Neural cell (in vitro differentiated cells): Measurements from ENCODE around the gene SLITRK5. TPM values are rescaled to one million over a fixed set of nuclear protein-coding genes. Genes with fewer than 3 reads are reported as not detected.
A peak's percentile ranks its signal among the peaks of the same experiment; 100 is the strongest.

Experiments used
- H2AFZ ChIP-seq: fragments of 200-600, 300-800 bp; sonication (generic), shearing (Covaris generic); 2 replicates; pipeline ENCODE4 v1.6.0; 2014; ENCODE audit warnings: low read depth, mild to moderate bottlenecking, antibody characterized with exemption, low read length, moderate library complexity
- H3F3A ChIP-seq: fragments of 200-600 bp; shearing (Covaris generic); 2 replicates; pipeline ENCODE4 v1.6.1; 2016; ENCODE audit warnings: mild to moderate bottlenecking, moderate library complexity, mixed read lengths, antibody characterized with exemption, low read length; ENCODE audit not compliant: insufficient read depth, poor library complexity, severe bottlenecking
- H3K27ac ChIP-seq: fragments of 200-600, 300-800 bp; sonication (generic), shearing (Covaris generic); 2 replicates; pipeline ENCODE4 v1.5.1; 2014; ENCODE audit warnings: mild to moderate bottlenecking, low read length, moderate library complexity
- H3K27me3 ChIP-seq: fragments of 300-800, 200-600 bp; sonication (generic), shearing (Covaris generic); 2 replicates; pipeline ENCODE4 v1.6.0; 2014; ENCODE audit warnings: mild to moderate bottlenecking, low read depth, low read length, moderate library complexity; ENCODE audit not compliant: insufficient read depth
- H3K36me3 ChIP-seq: fragments of 300-800, 200-600 bp; sonication (generic), shearing (Covaris generic); 2 replicates; pipeline ENCODE4 v1.5.1; 2014; ENCODE audit warnings: mild to moderate bottlenecking, antibody characterized with exemption, low read length, moderate library complexity; ENCODE audit not compliant: insufficient read depth
- H3K4me2 ChIP-seq: fragments of 300-800, 200-600 bp; sonication (generic), shearing (Covaris generic); 2 replicates; pipeline ENCODE4 v1.6.0; 2014; ENCODE audit warnings: mild to moderate bottlenecking, low read length
- H3K4me3 ChIP-seq: fragments of 300-800, 200-600 bp; sonication (generic), shearing (Covaris generic); 2 replicates; pipeline ENCODE4 v1.5.1; 2014; ENCODE audit warnings: mild to moderate bottlenecking, low read length, moderate library complexity
- H3K79me2 ChIP-seq: fragments of 200-600 bp; shearing (Covaris generic); replicated peaks from 2 replicates; pipeline ENCODE4 v1.6.0; 2014; ENCODE audit warnings: mild to moderate bottlenecking, low read length, moderate library complexity; ENCODE audit not compliant: insufficient read depth
- H3K9ac ChIP-seq: fragments of 300-800, 200-600 bp; sonication (generic), shearing (Covaris generic); 2 replicates; pipeline ENCODE4 v1.6.1; 2016; ENCODE audit warnings: mild to moderate bottlenecking, low read length, mixed read lengths
- H3K9me2 ChIP-seq: fragments of 200-600 bp; shearing (Covaris generic); 2 replicates; pipeline ENCODE4 v1.6.1; 2016; ENCODE audit warnings: mild to moderate bottlenecking, low read length, mixed read lengths; ENCODE audit not compliant: insufficient read depth
- H3K9me3 ChIP-seq: fragments of 200-600, 300-800 bp; sonication (generic), shearing (Covaris generic); 2 replicates; pipeline ENCODE4 v1.6.1; 2016; ENCODE audit warnings: mild to moderate bottlenecking, mixed run types, low read length, moderate library complexity, mixed read lengths
- H4K20me1 ChIP-seq: fragments of 200-600 bp; shearing (Covaris generic); 2 replicates; pipeline ENCODE4 v1.6.1; 2016; ENCODE audit warnings: mild to moderate bottlenecking, mixed run types; ENCODE audit not compliant: insufficient read depth
- EP300 ChIP-seq: fragments of 450-650 bp; conservative IDR thresholded peaks from 2 replicates; pipeline ENCODE4 v1.6.1; 2014; ENCODE audit warnings: antibody characterized with exemption, mild to moderate bottlenecking, moderate library complexity; ENCODE audit not compliant: poor library complexity, severe bottlenecking
- EZH2 ChIP-seq: fragments of 200-600, 300-800 bp; shearing (Covaris generic), sonication (generic); IDR thresholded peaks from 2 replicates; pipeline ENCODE4 v1.6.1; 2014; ENCODE audit warnings: antibody characterized with exemption, low read length, borderline replicate concordance, mild to moderate bottlenecking; ENCODE audit not compliant: insufficient read depth, poor library complexity, severe bottlenecking
- MXI1 ChIP-seq: fragments of 450-650 bp; conservative IDR thresholded peaks from 2 replicates; pipeline ENCODE4 v1.6.1; 2014; ENCODE audit warnings: antibody characterized with exemption, mild to moderate bottlenecking; ENCODE audit not compliant: poor library complexity, severe bottlenecking
- POLR2AphosphoS5 ChIP-seq: IDR thresholded peaks from 2 replicates; pipeline ENCODE4 v1.6.1; 2012
- RAD21 ChIP-seq: fragments of 450-650 bp; conservative IDR thresholded peaks from 2 replicates; pipeline ENCODE4 v1.6.1; 2014; ENCODE audit warnings: antibody characterized with exemption, mild to moderate bottlenecking, moderate library complexity
- SMC3 ChIP-seq: fragments of 450-650 bp; conservative IDR thresholded peaks from 2 replicates; pipeline ENCODE4 v1.6.1; 2014; ENCODE audit warnings: antibody characterized with exemption, mild to moderate bottlenecking, moderate library complexity; ENCODE audit not compliant: poor library complexity
- TAF1 ChIP-seq: IDR thresholded peaks from 2 replicates; pipeline ENCODE4 v1.6.1; 2012; ENCODE audit warnings: low read depth
- polyA plus RNA-seq: library from polyadenylated mRNA; depleted of rRNA; stranded (reverse); fragments of >200 nt; gene quantifications from 2 replicates; pipeline ENCODE4 v1.2.3, GENCODE V29; 2014
- TF ChIP-seq, protein P1 (sequence below): IDR thresholded peaks from 2 replicates; pipeline ENCODE4 v1.6.1; 2012; ENCODE audit warnings: borderline replicate concordance
- TF ChIP-seq, protein P2 (sequence below): fragments of 450-650 bp; IDR thresholded peaks from 2 replicates; pipeline ENCODE4 v1.5.1; 2014; ENCODE audit warnings: antibody characterized with exemption, mild to moderate bottlenecking, moderate library complexity; ENCODE audit not compliant: poor library complexity, severe bottlenecking

SLITRK5 gene
- polyA plus RNA-seq, 1 donor from 2014 or later: 4.3 TPM

DNA sequence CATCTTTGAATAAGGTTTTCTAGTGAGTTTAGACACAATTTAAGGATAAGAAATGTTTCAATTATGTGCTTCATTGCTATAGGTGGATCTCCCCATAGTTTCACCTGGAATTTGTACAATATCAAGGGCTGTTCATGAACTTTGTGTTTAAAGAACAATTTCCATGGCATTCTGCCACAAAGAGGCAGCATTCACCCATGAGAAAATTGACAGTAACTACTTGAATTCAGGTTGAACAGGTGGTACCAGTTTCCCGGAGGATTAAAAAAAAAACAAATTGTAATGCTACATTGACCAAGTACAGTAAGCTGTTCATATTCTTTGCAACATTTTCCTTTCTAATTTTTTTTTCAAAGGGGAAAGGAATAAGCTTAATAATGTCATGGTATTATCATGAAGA, 9.1 kb downstream of the SLITRK5 start:
- H3K36me3 ChIP-seq: peaks cover 15% of the 10 kb centered on the region
- no peak overlapping the region for H3K27ac ChIP-seq
- no peak overlapping the region for H3K9ac ChIP-seq
- TF ChIP-seq, protein P1, sequence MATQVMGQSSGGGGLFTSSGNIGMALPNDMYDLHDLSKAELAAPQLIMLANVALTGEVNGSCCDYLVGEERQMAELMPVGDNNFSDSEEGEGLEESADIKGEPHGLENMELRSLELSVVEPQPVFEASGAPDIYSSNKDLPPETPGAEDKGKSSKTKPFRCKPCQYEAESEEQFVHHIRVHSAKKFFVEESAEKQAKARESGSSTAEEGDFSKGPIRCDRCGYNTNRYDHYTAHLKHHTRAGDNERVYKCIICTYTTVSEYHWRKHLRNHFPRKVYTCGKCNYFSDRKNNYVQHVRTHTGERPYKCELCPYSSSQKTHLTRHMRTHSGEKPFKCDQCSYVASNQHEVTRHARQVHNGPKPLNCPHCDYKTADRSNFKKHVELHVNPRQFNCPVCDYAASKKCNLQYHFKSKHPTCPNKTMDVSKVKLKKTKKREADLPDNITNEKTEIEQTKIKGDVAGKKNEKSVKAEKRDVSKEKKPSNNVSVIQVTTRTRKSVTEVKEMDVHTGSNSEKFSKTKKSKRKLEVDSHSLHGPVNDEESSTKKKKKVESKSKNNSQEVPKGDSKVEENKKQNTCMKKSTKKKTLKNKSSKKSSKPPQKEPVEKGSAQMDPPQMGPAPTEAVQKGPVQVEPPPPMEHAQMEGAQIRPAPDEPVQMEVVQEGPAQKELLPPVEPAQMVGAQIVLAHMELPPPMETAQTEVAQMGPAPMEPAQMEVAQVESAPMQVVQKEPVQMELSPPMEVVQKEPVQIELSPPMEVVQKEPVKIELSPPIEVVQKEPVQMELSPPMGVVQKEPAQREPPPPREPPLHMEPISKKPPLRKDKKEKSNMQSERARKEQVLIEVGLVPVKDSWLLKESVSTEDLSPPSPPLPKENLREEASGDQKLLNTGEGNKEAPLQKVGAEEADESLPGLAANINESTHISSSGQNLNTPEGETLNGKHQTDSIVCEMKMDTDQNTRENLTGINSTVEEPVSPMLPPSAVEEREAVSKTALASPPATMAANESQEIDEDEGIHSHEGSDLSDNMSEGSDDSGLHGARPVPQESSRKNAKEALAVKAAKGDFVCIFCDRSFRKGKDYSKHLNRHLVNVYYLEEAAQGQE: no peak
- TF ChIP-seq RAD21 (peak; percentile 91), POLR2AphosphoS5 (no peak), EP300 (no peak), SMC3 (peak; percentile 91), MXI1 (no peak)
- TF ChIP-seq, protein P2, sequence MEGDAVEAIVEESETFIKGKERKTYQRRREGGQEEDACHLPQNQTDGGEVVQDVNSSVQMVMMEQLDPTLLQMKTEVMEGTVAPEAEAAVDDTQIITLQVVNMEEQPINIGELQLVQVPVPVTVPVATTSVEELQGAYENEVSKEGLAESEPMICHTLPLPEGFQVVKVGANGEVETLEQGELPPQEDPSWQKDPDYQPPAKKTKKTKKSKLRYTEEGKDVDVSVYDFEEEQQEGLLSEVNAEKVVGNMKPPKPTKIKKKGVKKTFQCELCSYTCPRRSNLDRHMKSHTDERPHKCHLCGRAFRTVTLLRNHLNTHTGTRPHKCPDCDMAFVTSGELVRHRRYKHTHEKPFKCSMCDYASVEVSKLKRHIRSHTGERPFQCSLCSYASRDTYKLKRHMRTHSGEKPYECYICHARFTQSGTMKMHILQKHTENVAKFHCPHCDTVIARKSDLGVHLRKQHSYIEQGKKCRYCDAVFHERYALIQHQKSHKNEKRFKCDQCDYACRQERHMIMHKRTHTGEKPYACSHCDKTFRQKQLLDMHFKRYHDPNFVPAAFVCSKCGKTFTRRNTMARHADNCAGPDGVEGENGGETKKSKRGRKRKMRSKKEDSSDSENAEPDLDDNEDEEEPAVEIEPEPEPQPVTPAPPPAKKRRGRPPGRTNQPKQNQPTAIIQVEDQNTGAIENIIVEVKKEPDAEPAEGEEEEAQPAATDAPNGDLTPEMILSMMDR: peak; percentile 85
- H3K9me2 ChIP-seq: no peaks in the 10 kb centered on the region
- H3K4me2 ChIP-seq: no peak overlapping the region
- H4K20me1 ChIP-seq: no peaks in the 10 kb centered on the region
- peaks cover 3% of the 10 kb centered on the region for H3K79me2 ChIP-seq
- no peak overlapping the region for H3K4me3 ChIP-seq
- H2AFZ ChIP-seq: no peak overlapping the region
- H3K9me3 ChIP-seq: peaks cover 11% of the 10 kb centered on the region
- peaks cover 31% of the 10 kb centered on the region for H3K27me3 ChIP-seq
- H3F3A ChIP-seq: no peaks in the 10 kb centered on the region

- no peaks in the 10 kb centered on the region for H3K79me2 ChIP-seq
- H3K4me2 ChIP-seq: no peak overlapping the region
- no peaks in the 10 kb centered on the region for H3K9me2 ChIP-seq
- H2AFZ ChIP-seq: no peak overlapping the region
- no peak overlapping the region for H3K27ac ChIP-seq
- H3K9ac ChIP-seq: no peak overlapping the region
- no peaks in the 10 kb centered on the region for H3K36me3 ChIP-seq
- no peaks in the 10 kb centered on the region for H3K27me3 ChIP-seq
- no peaks in the 10 kb centered on the region for H3F3A ChIP-seq
- TF ChIP-seq, protein P2: no peak
- TF ChIP-seq SMC3 (no peak), EZH2 (no peak), POLR2AphosphoS5 (no peak), MXI1 (no peak), RAD21 (no peak), TAF1 (no peak), EP300 (no peak)
- TF ChIP-seq, protein P1: no peak
- H3K9me3 ChIP-seq: no peaks in the 10 kb centered on the region
- no peak overlapping the region for H3K4me3 ChIP-seq
- no peaks in the 10 kb centered on the region for H4K20me1 ChIP-seq
Observed at GRCh38 chr13:87684850-87685742, 13.9 kb downstream of the SLITRK5 start.
